DND-41 (cell line): ENCODE data around the gene BRSK2.

Experiments used
- ATAC-seq: fragments of 200-7000 bp; cut with Tn5 transposase; 3 replicates; pipeline ENCODE4 v1.9.1; 2021; ENCODE audit warnings: low read depth; ENCODE audit not compliant: insufficient read depth
- DNase-seq: peaks from one replicate; pipeline ENCODE4 v3.0.0-alpha.2; 2020
- H2AFZ ChIP-seq: 2 replicates; pipeline ENCODE4 v1.6.0; 2012; ENCODE audit warnings: low read depth, low read length
- H3K27ac ChIP-seq: 2 replicates; pipeline ENCODE4 v1.5.1; 2012; ENCODE audit warnings: low read length, inconsistent platforms
- H3K27me3 ChIP-seq: fragments of 200-600 bp; sonication (generic); 2 replicates; pipeline ENCODE4 v1.6.0; 2012; ENCODE audit warnings: low read length, mild to moderate bottlenecking, inconsistent platforms; ENCODE audit not compliant: insufficient read depth, poor library complexity
- H3K36me3 ChIP-seq: 2 replicates; pipeline ENCODE4 v1.5.1; 2012; ENCODE audit warnings: low read length, inconsistent platforms; ENCODE audit not compliant: insufficient read depth
- H3K4me1 ChIP-seq: 2 replicates; pipeline ENCODE4 v1.5.1; 2012; ENCODE audit warnings: mild to moderate bottlenecking, low read length; ENCODE audit not compliant: insufficient read depth
- H3K4me2 ChIP-seq: 2 replicates; pipeline ENCODE4 v1.6.0; 2012; ENCODE audit warnings: mild to moderate bottlenecking, moderate library complexity, low read length, inconsistent platforms; ENCODE audit not compliant: insufficient read depth
- H3K4me3 ChIP-seq, 2 experiments: fragments of 200-600 bp in 1 of 2; shearing (Covaris generic) in 1 of 2; 2 replicates each; pipeline ENCODE4 v1.5.1; 2012 to 2016; ENCODE audit warnings: inconsistent platforms in 2 of 2, low read length in 2 of 2, mild to moderate bottlenecking in 2 of 2, low read depth in 1 of 2, moderate library complexity in 1 of 2
- H3K79me2 ChIP-seq: 2 replicates; pipeline ENCODE4 v1.6.0; 2012; ENCODE audit warnings: low read length, inconsistent platforms; ENCODE audit not compliant: insufficient read depth
- H3K9ac ChIP-seq: 2 replicates; pipeline ENCODE4 v1.6.0; 2012; ENCODE audit warnings: low read depth, mild to moderate bottlenecking, inconsistent platforms, low read length, moderate library complexity
- H3K9me3 ChIP-seq: 2 replicates; pipeline ENCODE4 v1.5.1; 2012; ENCODE audit warnings: low read length, moderate library complexity, mild to moderate bottlenecking, inconsistent platforms; ENCODE audit not compliant: insufficient read depth, severe bottlenecking
- H4K20me1 ChIP-seq: 2 replicates; pipeline ENCODE4 v1.6.0; 2012; ENCODE audit warnings: low read length; ENCODE audit not compliant: insufficient read depth
- CTCF ChIP-seq: IDR thresholded peaks from 2 replicates; pipeline ENCODE4 v1.5.1; 2012; ENCODE audit warnings: borderline replicate concordance, low read length, moderate library complexity, mild to moderate bottlenecking; ENCODE audit not compliant: poor library complexity, severe bottlenecking; ENCODE audit errors: extremely low read depth
- EZH2 ChIP-seq: IDR thresholded peaks from 3 replicates; pipeline ENCODE4 v1.6.1; 2012; ENCODE audit warnings: borderline replicate concordance, low read depth, mild to moderate bottlenecking, moderate library complexity, low read length, inconsistent platforms; ENCODE audit not compliant: severe bottlenecking

The BRSK2 gene

GRCh38 chr11:1388763-1389102 is 1.0 kb upstream of the BRSK2 start:
- Histone ChIP-seq H3K9ac (no peak overlapping the region), H3K4me3 (no peak overlapping the region), H3K9me3 (no peaks in the 10 kb centered on the region), H3K27ac (no peak overlapping the region), H3K36me3 (no peaks in the 10 kb centered on the region), H4K20me1 (no peaks in the 10 kb centered on the region), H3K79me2 (no peaks in the 10 kb centered on the region), H2AFZ (no peak overlapping the region), H3K4me2 (no peak overlapping the region), H3K27me3 (no peaks in the 10 kb centered on the region), H3K4me1 (no peaks in the 10 kb centered on the region)
- DNase-seq (no peak), ATAC-seq (no peak)
- no peak for TF ChIP-seq EZH2
- TF ChIP-seq CTCF = no peak

- no peak for DNase-seq
These were observed 417 bp upstream of the BRSK2 start for GRCh38 chr11:1389103-1389931.

GRCh38 chr11:1390569-1391164 is 933 bp downstream of the BRSK2 start:
- Histone ChIP-seq H3K9ac (no peak overlapping the region), H2AFZ (no peak overlapping the region), H4K20me1 (no peaks in the 10 kb centered on the region), H3K4me1 (no peaks in the 10 kb centered on the region), H3K27ac (no peak overlapping the region), H3K79me2 (no peaks in the 10 kb centered on the region), H3K36me3 (no peaks in the 10 kb centered on the region), H3K4me2 (no peak overlapping the region), H3K27me3 (no peaks in the 10 kb centered on the region), H3K4me3 (no peak overlapping the region), H3K9me3 (no peaks in the 10 kb centered on the region)
- no peak for ATAC-seq
- no peak for DNase-seq
- TF ChIP-seq EZH2 (no peak), CTCF (no peak)

More at GRCh38 chr11:1389103-1389931, 417 bp upstream of the BRSK2 start:
- no peak overlapping the region for H2AFZ ChIP-seq
- no peaks in the 10 kb centered on the region for H3K36me3 ChIP-seq
- no peaks in the 10 kb centered on the region for H4K20me1 ChIP-seq
- H3K27ac ChIP-seq = no peak overlapping the region
- H3K79me2 ChIP-seq = no peaks in the 10 kb centered on the region
- H3K4me3 ChIP-seq = no peak overlapping the region
- no peaks in the 10 kb centered on the region for H3K9me3 ChIP-seq
- H3K4me2 ChIP-seq = no peak overlapping the region
- no peak overlapping the region for H3K9ac ChIP-seq
- H3K27me3 ChIP-seq = no peaks in the 10 kb centered on the region
- no peaks in the 10 kb centered on the region for H3K4me1 ChIP-seq
- ATAC-seq = no peak
- TF ChIP-seq CTCF (no peak), EZH2 (no peak)
